GM23248 (cell line): Measurements from ENCODE around the gene PCCA. TPM values are rescaled to one million over a fixed set of nuclear protein-coding genes. Genes with fewer than 3 reads are reported as not detected.
"Not testable (repeated sequence)": the region's sequence is repeated elsewhere in the genome, so short reads cannot be mapped to it uniquely, and the experiment has no call there.

Experiments used
- DNase-seq: peaks from one replicate; pipeline ENCODE4 v3.0.0-alpha.2; 2015
- H2AFZ ChIP-seq: fragments of 200-600 bp; sonication (generic); 2 replicates; pipeline ENCODE4 v1.6.1; 2016; ENCODE audit warnings: antibody characterized with exemption
- H3F3A ChIP-seq: fragments of 200-600 bp; sonication (generic); 2 replicates; pipeline ENCODE4 v1.6.1; 2016; ENCODE audit warnings: mild to moderate bottlenecking, antibody characterized with exemption, mixed run types; ENCODE audit not compliant: insufficient read depth
- H3K27ac ChIP-seq: fragments of 200-600 bp; sonication (generic); 2 replicates; pipeline ENCODE4 v1.5.1; 2016; ENCODE audit warnings: mild to moderate bottlenecking
- H3K27me3 ChIP-seq: fragments of 200-600 bp; sonication (generic); replicated peaks from 2 replicates; pipeline ENCODE4 v1.6.1; 2016; ENCODE audit warnings: mild to moderate bottlenecking; ENCODE audit not compliant: insufficient read depth
- H3K36me3 ChIP-seq: fragments of 200-600 bp; sonication (generic); 2 replicates; pipeline ENCODE4 v1.6.1; 2016; ENCODE audit warnings: low read depth, mild to moderate bottlenecking
- H3K4me1 ChIP-seq: fragments of 200-600 bp; sonication (generic); 2 replicates; pipeline ENCODE4 v1.6.1; 2016; ENCODE audit warnings: mild to moderate bottlenecking; ENCODE audit not compliant: insufficient read depth
- H3K4me2 ChIP-seq: fragments of 200-600 bp; sonication (generic); one replicate; pipeline ENCODE4 v1.6.1; 2016; ENCODE audit warnings: mild to moderate bottlenecking; ENCODE audit not compliant: unreplicated experiment
- H3K4me3 ChIP-seq: fragments of 200-600 bp; sonication (generic); 2 replicates; pipeline ENCODE4 v1.5.1; 2016; ENCODE audit warnings: mild to moderate bottlenecking
- H3K79me2 ChIP-seq: fragments of 200-600 bp; sonication (generic); 2 replicates; pipeline ENCODE4 v1.6.1; 2016; ENCODE audit warnings: mild to moderate bottlenecking; ENCODE audit not compliant: insufficient read depth
- H3K9ac ChIP-seq: fragments of 200-600 bp; sonication (generic); 2 replicates; pipeline ENCODE4 v1.6.1; 2016; ENCODE audit warnings: mild to moderate bottlenecking
- H3K9me2 ChIP-seq: fragments of 200-600 bp; sonication (generic); 2 replicates; pipeline ENCODE4 v1.6.1; 2016; ENCODE audit warnings: mixed run types, mild to moderate bottlenecking, moderate library complexity; ENCODE audit not compliant: insufficient read depth
- H3K9me3 ChIP-seq: fragments of 200-600 bp; sonication (generic); one replicate; pipeline ENCODE4 v1.6.1; 2017; ENCODE audit warnings: low read depth
- H4K20me1 ChIP-seq: fragments of 200-600 bp; sonication (generic); 2 replicates; pipeline ENCODE4 v1.6.0; 2016; ENCODE audit not compliant: insufficient read depth
- EZH2 ChIP-seq: fragments of 200-600 bp; sonication (generic); IDR thresholded peaks from 2 replicates; pipeline ENCODE4 v1.6.1; 2018; ENCODE audit warnings: antibody characterized with exemption, mild to moderate bottlenecking; ENCODE audit not compliant: insufficient read depth, poor library complexity, severe bottlenecking
- EZH2phosphoT487 ChIP-seq: fragments of 200-600 bp; sonication (generic); IDR thresholded peaks from 2 replicates; pipeline ENCODE4 v1.6.1; 2018; ENCODE audit warnings: antibody characterized with exemption, moderate library complexity, mild to moderate bottlenecking, low read depth; ENCODE audit not compliant: insufficient read depth
- WGBS, 2 experiments: methylation state at CpG; one replicate each; pipeline ENCODE4 v1.1.6; 2015 to 2017; ENCODE audit warnings: low lambda C conversion rate in 2 of 2, low coverage in 1 of 2; ENCODE audit errors: missing lambda C conversion rate in 2 of 2; 5-methylcytosine and 5-hydroxymethylcytosine counted together
- in situ Hi-C: fragments of 300-500 bp; cut with MboI; formaldehyde crosslinking; loops from 2 replicates; pipeline ENCODE4 v1.15.0; 2020
- polyA plus RNA-seq: library from polyadenylated mRNA; unstranded; fragments of >200 nt; fragmentation: Nextera tagmentation; extraction: Ambion mirVana; gene quantifications from 2 replicates; pipeline ENCODE4 v1.2.1, GENCODE V29; 2016
- total RNA-seq: library from RNA; depleted of rRNA; stranded (reverse); fragments of >200 nt; shearing (Covaris generic); gene quantifications from 2 replicates; pipeline ENCODE4 v1.2.3, GENCODE V29; 2014

PCCA gene
- total and polyA plus RNA-seq, 2 experiments from 2014 or later: 9.1 to 9.6 TPM

GRCh38 chr13:100068133-100068931 is 20.6 kb upstream of the PCCA start:
- in situ Hi-C loops: no loop called here
- H3K4me2 ChIP-seq: no peak overlapping the region
- no peaks in the 10 kb centered on the region for H3F3A ChIP-seq
- no peaks in the 10 kb centered on the region for H4K20me1 ChIP-seq
- no peak overlapping the region for H3K4me3 ChIP-seq
- H3K27me3 ChIP-seq: no peaks in the 10 kb centered on the region; the same call in 1 of the 2 replicates
- no peak overlapping the region for H3K9ac ChIP-seq
- no peak for DNase-seq
- H3K9me2 ChIP-seq: no peaks in the 10 kb centered on the region
- WGBS, 2 experiments: 66% methylated on average over 3 of the region's 3 CpGs
- no peak overlapping the region for H2AFZ ChIP-seq
- no peaks in the 10 kb centered on the region for H3K36me3 ChIP-seq
- H3K9me3 ChIP-seq: no peaks in the 10 kb centered on the region
- H3K4me1 ChIP-seq: no peaks in the 10 kb centered on the region
- H3K79me2 ChIP-seq: no peaks in the 10 kb centered on the region
- TF ChIP-seq EZH2phosphoT487 (no peak), EZH2 (no peak)
- H3K27ac ChIP-seq: no peak overlapping the region

- H2AFZ ChIP-seq: no peak overlapping the region
- H3K27me3 ChIP-seq: no peaks in the 10 kb centered on the region; the same call in 1 of the 2 replicates
- no peak for TF ChIP-seq EZH2
- TF ChIP-seq EZH2phosphoT487: no peak
- no peak overlapping the region for H3K9ac ChIP-seq
- H3F3A ChIP-seq: no peaks in the 10 kb centered on the region
- in situ Hi-C loops: no loop called here
- no peaks in the 10 kb centered on the region for H3K36me3 ChIP-seq
- peak; percentile 16 for DNase-seq
- no peak overlapping the region for H3K27ac ChIP-seq
- no peaks in the 10 kb centered on the region for H4K20me1 ChIP-seq
- H3K4me2 ChIP-seq: no peak overlapping the region
- no peaks in the 10 kb centered on the region for H3K9me3 ChIP-seq
- H3K9me2 ChIP-seq: no peaks in the 10 kb centered on the region
- no peak overlapping the region for H3K4me3 ChIP-seq
- H3K4me1 ChIP-seq: no peaks in the 10 kb centered on the region
- WGBS, 2 experiments: 3 to 23% methylated on average over 1 of the region's 1 CpG
- no peaks in the 10 kb centered on the region for H3K79me2 ChIP-seq
These were observed 19.6 kb upstream of the PCCA start for GRCh38 chr13:100069278-100069677.

GRCh38 chr13:100075700-100076587 is 12.9 kb upstream of the PCCA start:
- H3F3A ChIP-seq: no peaks in the 10 kb centered on the region
- no peaks in the 10 kb centered on the region for H3K4me1 ChIP-seq
- no peak overlapping the region for H3K27ac ChIP-seq
- in situ Hi-C loops: no loop called here
- DNase-seq: peak; percentile 43
- no peak overlapping the region for H3K4me3 ChIP-seq
- no peaks in the 10 kb centered on the region for H3K79me2 ChIP-seq
- no peaks in the 10 kb centered on the region for H3K9me3 ChIP-seq
- no peak for TF ChIP-seq EZH2phosphoT487
- TF ChIP-seq EZH2: no peak
- H3K27me3 ChIP-seq: no peaks in the 10 kb centered on the region
- no peak overlapping the region for H3K9ac ChIP-seq
- H4K20me1 ChIP-seq: no peaks in the 10 kb centered on the region
- no peak overlapping the region for H2AFZ ChIP-seq
- no peak overlapping the region for H3K4me2 ChIP-seq
- WGBS, 2 experiments: 67 to 71% methylated on average over 10 of the region's 10 CpGs
- H3K36me3 ChIP-seq: no peaks in the 10 kb centered on the region
- H3K9me2 ChIP-seq: no peaks in the 10 kb centered on the region

GRCh38 chr13:100079003-100079402 is 9.9 kb upstream of the PCCA start:
- H3K27me3 ChIP-seq, H2AFZ ChIP-seq, H3K9ac ChIP-seq, H3K4me2 ChIP-seq, H3K4me1 ChIP-seq, H3F3A ChIP-seq, H4K20me1 ChIP-seq, H3K79me2 ChIP-seq, H3K27ac ChIP-seq, H3K36me3 ChIP-seq, H3K4me3 ChIP-seq, in situ Hi-C loops, H3K9me3 ChIP-seq, DNase-seq, H3K9me2 ChIP-seq: not testable (repeated sequence)
- 69 to 70% methylated on average over 8 to 9 of the region's 9 CpGs for WGBS, 2 experiments

- 87 to 88% methylated on average over 6 of the region's 6 CpGs for WGBS, 2 experiments
- H3K79me2 ChIP-seq, H4K20me1 ChIP-seq, H3K9me2 ChIP-seq, H3K9ac ChIP-seq, H3K27ac ChIP-seq, H3K9me3 ChIP-seq, H3K27me3 ChIP-seq, in situ Hi-C loops, H3K36me3 ChIP-seq, H2AFZ ChIP-seq, H3K4me2 ChIP-seq, H3F3A ChIP-seq, H3K4me3 ChIP-seq, H3K4me1 ChIP-seq, DNase-seq: not testable (repeated sequence)
These were observed 5.5 kb upstream of the PCCA start for GRCh38 chr13:100083401-100083800.
